ENCODE measurements around the gene MYO3B. TPM values are rescaled to one million over a fixed set of nuclear protein-coding genes. Genes with fewer than 3 reads are reported as not detected.

Gene MYO3B
- total RNA-seq, 4 donors from 2014 or later, result 6.0 to 7.4 (median 7.2) TPM

GRCh38 chr2:170643346-170643745 lies 465.4 kb downstream of the MYO3B start:
- WGBS, 2 donors, result 57 to 92% methylated on average over 2 of the region's 2 CpGs
- DNase-seq, result no peak
- Histone ChIP-seq H3K9me3 (no peaks in the 10 kb centered on the region), H3K27me3 (no peaks in the 10 kb centered on the region), H3K27ac (no peak overlapping the region), H3K36me3 (no peaks in the 10 kb centered on the region), H3K4me3 (replicated peaks in 1 of 3) (no peak overlapping the region), H3K4me1 (no peaks in the 10 kb centered on the region)
- TF ChIP-seq CTCF (IDR thresholded peaks at IDR 0.05) (no peak), POLR2A (IDR thresholded peaks at IDR 0.05) (no peak)
- intact Hi-C loops (cut with DNase I), result no loop called here

- TF ChIP-seq CTCF (IDR thresholded peaks at IDR 0.05) (no peak), POLR2A (IDR thresholded peaks at IDR 0.05) (no peak)
- H3K27me3 ChIP-seq, result no peaks in the 10 kb centered on the region
- no peaks in the 10 kb centered on the region for H3K36me3 ChIP-seq
- no peak overlapping the region for H3K27ac ChIP-seq
- intact Hi-C loops (cut with DNase I), result no loop called here
- no peaks in the 10 kb centered on the region for H3K9me3 ChIP-seq
- H3K4me3 ChIP-seq (replicated peaks in 1 of 3), result no peak overlapping the region
- 69 to 81% methylated on average over 8 of the region's 8 CpGs for WGBS, 2 donors
- no peaks in the 10 kb centered on the region for H3K4me1 ChIP-seq
- DNase-seq, result no peak
These were observed 469.9 kb downstream of the MYO3B start for GRCh38 chr2:170647741-170648436.

- intact Hi-C loops (cut with DNase I), result no loop called here
- Histone ChIP-seq H3K27me3 (no peaks in the 10 kb centered on the region), H3K4me3 (replicated peaks in 1 of 3) (no peak overlapping the region), H3K27ac (no peak overlapping the region), H3K36me3 (no peaks in the 10 kb centered on the region), H3K9me3 (no peaks in the 10 kb centered on the region), H3K4me1 (no peaks in the 10 kb centered on the region)
- DNase-seq, result no peak
- no peak for TF ChIP-seq POLR2A (IDR thresholded peaks at IDR 0.05)
- TF ChIP-seq CTCF (IDR thresholded peaks at IDR 0.05), result no peak
- WGBS, 2 donors, result 56 to 64% methylated on average over 9 of the region's 9 CpGs
These were observed 473.8 kb downstream of the MYO3B start for GRCh38 chr2:170651624-170652325.

GRCh38 chr2:170652637-170653417 lies 474.9 kb downstream of the MYO3B start:
- H3K36me3 ChIP-seq, result no peaks in the 10 kb centered on the region
- H3K9me3 ChIP-seq, result no peaks in the 10 kb centered on the region
- DNase-seq, result no peak
- H3K4me3 ChIP-seq (replicated peaks in 1 of 3), result no peak overlapping the region
- WGBS, 2 donors, result 88 to 97% methylated on average over 5 of the region's 5 CpGs
- no peaks in the 10 kb centered on the region for H3K27me3 ChIP-seq
- TF ChIP-seq POLR2A (IDR thresholded peaks at IDR 0.05), result no peak
- TF ChIP-seq CTCF (IDR thresholded peaks at IDR 0.05), result no peak
- H3K27ac ChIP-seq, result no peak overlapping the region
- intact Hi-C loops (cut with DNase I), result no loop called here
- no peaks in the 10 kb centered on the region for H3K4me1 ChIP-seq
